GM10847 (cell line): Measurements from ENCODE around the gene COL5A1.

ENCODE experiments used
- POLR2A ChIP-seq: IDR thresholded peaks from 2 replicates; pipeline ENCODE4 v1.6.1; 2011; ENCODE audit not compliant: insufficient read length; ENCODE audit errors: extremely low read depth

The COL5A1 gene

GRCh38 chr9:134863306-134863902 is 221.8 kb downstream of the COL5A1 start:
- no peak for TF ChIP-seq POLR2A

GRCh38 chr9:134863941-134864820 is 222.6 kb downstream of the COL5A1 start:
- no peak for TF ChIP-seq POLR2A

- TF ChIP-seq POLR2A, result no peak
Measured at GRCh38 chr9:134864821-134865190, 223.2 kb downstream of the COL5A1 start.

GRCh38 chr9:134867917-134868750 is 226.5 kb downstream of the COL5A1 start:
- no peak for TF ChIP-seq POLR2A

GRCh38 chr9:134868751-134869553 is 227.3 kb downstream of the COL5A1 start:
- TF ChIP-seq POLR2A, result no peak

GRCh38 chr9:134869554-134870300 is 228.1 kb downstream of the COL5A1 start:
- TF ChIP-seq POLR2A, result no peak

GRCh38 chr9:134870301-134870694 is 228.7 kb downstream of the COL5A1 start:
- TF ChIP-seq POLR2A, result no peak

GRCh38 chr9:134870746-134871662 is 229.4 kb downstream of the COL5A1 start:
- TF ChIP-seq POLR2A, result no peak

GRCh38 chr9:134871697-134872340 is 230.2 kb downstream of the COL5A1 start:
- TF ChIP-seq POLR2A, result no peak

GRCh38 chr9:134872482-134873231 is 231.1 kb downstream of the COL5A1 start:
- no peak for TF ChIP-seq POLR2A

- no peak for TF ChIP-seq POLR2A
Measured at GRCh38 chr9:134875371-134875770, 233.8 kb downstream of the COL5A1 start.

- no peak for TF ChIP-seq POLR2A
Measured at GRCh38 chr9:134877541-134877940, 235.9 kb downstream of the COL5A1 start.
